Naive thymus-derived CD4-positive, alpha-beta T cell (primary cell): ENCODE results near the gene OXNAD1. TPM values are rescaled to one million over a fixed set of nuclear protein-coding genes. Genes with fewer than 3 reads are reported as not detected.
A peak's percentile ranks its signal among the peaks of the same experiment; 100 is the strongest.

ENCODE experiments used
- ATAC-seq: fragments of 150-1000 bp; cut with Tn5 transposase; 2 replicates; pipeline ENCODE4 v1.10.0; 2021; ENCODE audit warnings: mild to moderate bottlenecking, moderate library complexity
- CTCF ChIA-PET: fragments of 350-600 bp; sonication (Branson Sonifier 250); formaldehyde crosslinking; loops from one replicate; lab custom pipeline; 2021; ENCODE audit warnings: antibody characterized with exemption; lab: Charles Lee
- POLR2A ChIA-PET: fragments of 350-600 bp; sonication (Branson Sonifier 250); formaldehyde crosslinking; loops from one replicate; lab custom pipeline; 2021; ENCODE audit warnings: antibody characterized with exemption, inconsistent platforms; lab: Charles Lee
- DNase-seq, 9 donors: peaks; one replicate each; pipeline versions ENCODE4 v3.0.0 to v3.0.0-alpha.2; 2020 to 2022; ENCODE audit warnings: mixed read lengths in 1 of 9
- H3K27ac ChIP-seq: one replicate; pipeline ENCODE4 v1.7.0; 2013; ENCODE audit warnings: mild to moderate bottlenecking, low read depth, low read length, moderate library complexity
- H3K27me3 ChIP-seq, 2 donors: one replicate each; pipeline ENCODE4 v1.7.0; 2013; ENCODE audit warnings: low read length in 2 of 2, mild to moderate bottlenecking in 2 of 2, moderate library complexity in 2 of 2; ENCODE audit not compliant: control insufficient read depth in 2 of 2, insufficient read depth in 2 of 2
- H3K36me3 ChIP-seq, 3 experiments: 1 replicate in 2 of 3; 2 replicates in 1 of 3; pipeline ENCODE4 v1.7.0; 2013; ENCODE audit warnings: low read length in 3 of 3, mild to moderate bottlenecking in 3 of 3, moderate library complexity in 1 of 3; ENCODE audit not compliant: insufficient read depth in 3 of 3, control insufficient read depth in 2 of 3
- H3K4me1 ChIP-seq, 2 donors: one replicate each; pipeline ENCODE4 v1.7.0; 2013; ENCODE audit warnings: low read length in 2 of 2, mild to moderate bottlenecking in 2 of 2, moderate library complexity in 1 of 2; ENCODE audit not compliant: control insufficient read depth in 2 of 2, insufficient read depth in 2 of 2
- H3K4me3 ChIP-seq: 2 replicates; pipeline ENCODE4 v1.7.0; 2013; ENCODE audit warnings: mild to moderate bottlenecking, low read length
- H3K9me3 ChIP-seq, 3 experiments: 1 replicate in 2 of 3; 2 replicates in 1 of 3; pipeline ENCODE4 v1.7.0; 2013; ENCODE audit warnings: low read length in 3 of 3; ENCODE audit not compliant: control insufficient read depth in 2 of 3
- H3K27ac Mint-ChIP-seq, 9 donors: one replicate each; pipeline ENCODE4 v1.8.0; 2020 to 2022; ENCODE audit warnings: mixed read lengths in 9 of 9, mild to moderate bottlenecking in 8 of 9, moderate library complexity in 5 of 9, inconsistent platforms in 2 of 9
- H3K27me3 Mint-ChIP-seq, 5 donors: one replicate each; pipeline ENCODE4 v1.8.0; 2021 to 2022; ENCODE audit warnings: mixed read lengths in 5 of 5, mild to moderate bottlenecking in 1 of 5
- H3K36me3 Mint-ChIP-seq, 5 donors: one replicate each; pipeline ENCODE4 v1.8.0; 2020 to 2022; ENCODE audit warnings: mixed read lengths in 5 of 5, mild to moderate bottlenecking in 3 of 5, inconsistent platforms in 1 of 5
- H3K4me1 Mint-ChIP-seq, 7 donors: one replicate each; pipeline ENCODE4 v1.8.0; 2020 to 2022; ENCODE audit warnings: mixed read lengths in 7 of 7, mild to moderate bottlenecking in 3 of 7, inconsistent platforms in 1 of 7
- H3K4me3 Mint-ChIP-seq, 10 donors: one replicate each; pipeline ENCODE4 v1.8.0; 2020 to 2022; ENCODE audit warnings: mild to moderate bottlenecking in 10 of 10, mixed read lengths in 10 of 10, moderate library complexity in 6 of 10, inconsistent platforms in 2 of 10
- H3K9me3 Mint-ChIP-seq, 11 donors: one replicate each; pipeline ENCODE4 v1.8.0; 2020 to 2022; ENCODE audit warnings: mixed read lengths in 11 of 11, mild to moderate bottlenecking in 4 of 11, inconsistent platforms in 1 of 11, moderate library complexity in 1 of 11
- intact Hi-C, 2 donors: fragments of 100-400 bp; cut with micrococcal nuclease; formaldehyde crosslinking; loops; one replicate each; pipeline ENCODE4 v1.15.1; 2023
- polyA plus RNA-seq, 2 donors: library from polyadenylated mRNA; unstranded; fragments of 300-500 nt; fragmentation: Illumina TruSeq; gene quantifications; one replicate each; pipeline ENCODE4 v1.2.3, GENCODE V29; 2021
- total RNA-seq, 6 experiments: library from RNA in 5 of 6; stranded (reverse) in 5 of 6; gene quantifications; 1 replicate in 5 of 6; 2 replicates in 1 of 6; pipeline ENCODE4 v1.2.3 and lab custom pipeline; 2021 to 2026

Gene OXNAD1
- total and polyA plus RNA-seq, 7 experiments from 2014 or later, result 80.3 to 171 (median 134) TPM

DNA sequence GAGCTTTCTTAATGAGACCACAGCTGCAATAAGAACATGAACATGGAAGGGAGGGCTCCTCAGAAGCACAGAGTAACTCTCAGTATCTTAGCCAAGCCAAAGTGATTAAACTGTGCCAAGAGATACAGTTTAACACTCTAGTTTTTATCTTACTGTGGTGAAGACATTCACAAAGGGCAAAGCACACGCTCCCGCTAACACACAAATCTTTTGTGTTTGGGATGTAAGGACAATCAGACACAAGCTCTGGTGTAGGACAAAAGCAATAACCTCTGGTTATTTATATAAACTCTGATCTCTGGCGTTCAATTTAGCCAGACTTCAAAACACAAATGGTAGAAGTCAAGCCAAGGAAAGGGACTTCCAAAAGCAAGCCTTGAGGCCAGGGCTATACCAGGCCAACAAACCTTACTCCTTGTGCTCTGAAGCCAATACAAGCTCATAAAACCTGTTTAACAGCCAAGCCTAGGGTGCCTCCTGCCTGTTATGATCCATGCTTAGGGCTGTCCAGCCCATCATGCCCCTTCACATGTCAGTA lies 28.1 kb upstream of the OXNAD1 start:
- H3K27ac Mint-ChIP-seq, result no peak overlapping the region
- H3K9me3 ChIP-seq, result no peaks in the 10 kb centered on the region

DNA sequence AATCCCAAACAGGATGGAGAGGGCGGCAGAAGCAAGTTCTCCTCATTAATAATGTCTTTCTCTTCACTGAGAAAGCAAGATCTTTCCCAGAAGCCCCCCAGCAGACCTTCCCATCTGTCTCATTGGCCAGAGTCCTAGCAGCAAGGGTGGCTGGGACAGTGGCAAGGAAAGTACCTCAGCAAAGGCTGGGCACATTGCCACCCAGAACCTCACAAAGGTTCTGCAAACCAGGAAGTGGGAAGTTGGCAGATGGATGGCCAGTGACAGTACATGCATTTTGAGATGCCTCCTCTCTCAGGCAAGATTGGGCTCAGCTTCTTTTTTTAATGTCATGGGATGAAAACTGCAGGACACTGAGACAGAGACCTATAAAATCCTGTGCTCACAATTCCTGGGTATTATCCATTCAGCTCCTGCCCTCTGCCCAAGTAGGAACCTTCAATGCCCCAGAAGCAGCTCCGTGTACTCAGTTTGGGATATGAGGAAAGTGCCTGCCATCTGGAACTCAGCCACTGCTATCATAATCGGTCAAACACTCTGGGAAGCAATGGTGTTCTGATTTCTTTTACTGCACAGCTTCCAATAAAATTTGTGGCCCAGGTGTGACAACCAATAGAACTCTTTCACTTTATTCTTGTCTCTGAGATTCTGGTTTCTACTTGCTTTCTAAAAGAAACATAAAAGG lies 25.8 kb upstream of the OXNAD1 start:
- H3K27me3 ChIP-seq, result no peaks in the 10 kb centered on the region
- ATAC-seq (no peak), DNase-seq (no peak)
- H3K9me3 ChIP-seq, result no peaks in the 10 kb centered on the region
- CTCF ChIA-PET, result no interaction called here
- H3K36me3 Mint-ChIP-seq, result no peaks in the 10 kb centered on the region
- H3K4me1 Mint-ChIP-seq, result peaks cover 0 to 24% (median 0%) of the 10 kb centered on the region in 7 donors
- no peak overlapping the region for H3K27ac Mint-ChIP-seq
- H3K27ac ChIP-seq, result no peak overlapping the region
- no peaks in the 10 kb centered on the region for H3K36me3 ChIP-seq
- H3K4me1 ChIP-seq, result no peaks in the 10 kb centered on the region
- no peak overlapping the region for H3K4me3 ChIP-seq
- H3K9me3 Mint-ChIP-seq, result no peaks in the 10 kb centered on the region
- no peak overlapping the region for H3K4me3 Mint-ChIP-seq
- POLR2A ChIA-PET, result no interaction called here
- intact Hi-C loops, result no loop called here
- peaks cover 0 to 3% (median 0%) of the 10 kb centered on the region in 5 donors for H3K27me3 Mint-ChIP-seq

More for the DNA sequence above, 28.1 kb upstream of the OXNAD1 start:
- Histone ChIP-seq H3K4me1 (no peaks in the 10 kb centered on the region), H3K36me3 (no peaks in the 10 kb centered on the region), H3K4me3 (no peak overlapping the region), H3K27ac (no peak overlapping the region), H3K27me3 (no peaks in the 10 kb centered on the region)
- Mint-ChIP-seq H3K9me3 (peaks cover 0 to 3% (median 0%) of the 10 kb centered on the region in 11 donors), H3K36me3 (peaks cover 0 to 4% (median 0%) of the 10 kb centered on the region in 5 donors), H3K27me3 (peaks cover 0 to 5% (median 4%) of the 10 kb centered on the region in 5 donors), H3K4me3 (no peak overlapping the region), H3K4me1 (peaks cover 0 to 14% (median 0%) of the 10 kb centered on the region in 7 donors)
- intact Hi-C loops, result no loop called here
- ChIA-PET CTCF (interaction anchor here (0.7 kb wide), 1 partner anchor 1029 kb away, joined by 4 read pairs; no protein-coding TSS in a partner anchor), POLR2A (no interaction called here)
- no peak for ATAC-seq
- no peak for DNase-seq

DNA sequence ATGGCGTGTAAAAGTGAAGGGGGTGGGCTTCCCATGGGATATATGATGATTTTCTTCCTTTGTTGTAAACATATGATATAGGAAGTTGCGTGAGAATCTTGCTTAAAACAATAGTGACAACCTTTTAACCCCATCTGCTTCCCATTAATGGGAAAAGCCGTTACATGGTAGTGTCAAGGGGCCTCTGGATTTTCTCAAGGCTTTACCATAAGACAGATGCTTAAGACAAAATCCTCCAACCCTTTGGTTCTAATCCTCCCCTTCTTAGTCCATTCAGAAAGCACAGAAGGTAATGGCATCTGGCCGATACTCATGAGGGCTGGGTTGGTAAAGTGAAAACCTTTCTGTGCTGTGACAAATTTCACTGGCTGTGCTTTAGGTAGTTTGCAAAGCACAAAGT lies 25.2 kb upstream of the OXNAD1 start:
- DNase-seq (no peak), ATAC-seq (no peak)
- H3K27me3 Mint-ChIP-seq, result no peaks in the 10 kb centered on the region
- no peak overlapping the region for H3K4me3 Mint-ChIP-seq
- H3K27ac Mint-ChIP-seq, result no peak overlapping the region
- no peaks in the 10 kb centered on the region for H3K4me1 ChIP-seq
- CTCF ChIA-PET, result no interaction called here
- no peaks in the 10 kb centered on the region for H3K9me3 Mint-ChIP-seq
- no peaks in the 10 kb centered on the region for H3K27me3 ChIP-seq
- POLR2A ChIA-PET, result no interaction called here
- no peaks in the 10 kb centered on the region for H3K9me3 ChIP-seq
- no peaks in the 10 kb centered on the region for H3K36me3 Mint-ChIP-seq
- intact Hi-C loops, result no loop called here
- H3K4me1 Mint-ChIP-seq, result peaks cover 0 to 25% (median 0%) of the 10 kb centered on the region in 7 donors
- H3K36me3 ChIP-seq, result no peaks in the 10 kb centered on the region
- no peak overlapping the region for H3K27ac ChIP-seq
- H3K4me3 ChIP-seq, result no peak overlapping the region

DNA sequence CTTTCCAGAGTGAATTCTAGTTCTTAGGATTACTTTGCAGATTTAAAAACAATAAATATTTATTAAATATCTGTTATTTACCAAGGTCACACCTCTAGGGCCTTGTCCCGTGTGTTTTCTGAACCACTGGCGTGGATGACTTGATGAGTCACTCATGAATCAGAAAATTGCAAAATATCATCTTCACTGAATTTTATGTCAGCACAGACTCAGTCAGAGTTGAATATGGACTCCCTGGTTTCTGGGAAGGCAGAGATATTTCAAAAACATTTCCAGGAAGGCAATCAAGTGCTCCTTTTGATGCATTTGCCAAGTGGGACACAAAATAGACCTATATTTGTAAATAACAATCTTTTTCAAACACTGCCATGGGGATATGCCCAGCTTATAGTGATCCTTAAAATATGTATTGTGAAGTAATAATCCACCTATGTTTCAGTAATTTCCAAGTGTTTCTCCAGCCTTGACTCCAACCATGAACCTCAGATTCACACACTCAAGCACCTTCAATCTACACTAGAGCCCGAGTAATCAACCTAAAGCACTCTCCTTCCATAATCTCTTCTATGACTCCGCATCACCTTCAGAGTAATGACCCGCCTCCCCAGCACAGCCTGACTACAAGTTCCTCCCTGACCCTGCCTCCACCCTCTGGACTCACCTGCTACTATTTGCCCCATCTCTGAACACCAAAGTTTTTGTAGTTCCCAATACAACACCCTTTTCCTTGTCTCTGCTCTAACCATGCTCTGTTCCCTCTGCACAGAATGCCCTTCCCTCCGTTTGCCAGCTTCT lies 24.6 kb upstream of the OXNAD1 start:
- CTCF ChIA-PET, result no interaction called here
- Histone ChIP-seq H3K4me1 (no peaks in the 10 kb centered on the region), H3K27me3 (no peaks in the 10 kb centered on the region), H3K4me3 (no peak overlapping the region), H3K36me3 (no peaks in the 10 kb centered on the region), H3K27ac (no peak overlapping the region), H3K9me3 (no peaks in the 10 kb centered on the region)
- Mint-ChIP-seq H3K9me3 (no peaks in the 10 kb centered on the region), H3K36me3 (no peaks in the 10 kb centered on the region), H3K27me3 (no peaks in the 10 kb centered on the region), H3K4me3 (no peak overlapping the region), H3K27ac (peak overlapping the region in 1 of 9 donors; percentile 28), H3K4me1 (peaks cover 0 to 29% (median 0%) of the 10 kb centered on the region in 7 donors)
- intact Hi-C loops, result no loop called here
- ATAC-seq (no peak), DNase-seq (no peak)
- POLR2A ChIA-PET, result no interaction called here

DNA sequence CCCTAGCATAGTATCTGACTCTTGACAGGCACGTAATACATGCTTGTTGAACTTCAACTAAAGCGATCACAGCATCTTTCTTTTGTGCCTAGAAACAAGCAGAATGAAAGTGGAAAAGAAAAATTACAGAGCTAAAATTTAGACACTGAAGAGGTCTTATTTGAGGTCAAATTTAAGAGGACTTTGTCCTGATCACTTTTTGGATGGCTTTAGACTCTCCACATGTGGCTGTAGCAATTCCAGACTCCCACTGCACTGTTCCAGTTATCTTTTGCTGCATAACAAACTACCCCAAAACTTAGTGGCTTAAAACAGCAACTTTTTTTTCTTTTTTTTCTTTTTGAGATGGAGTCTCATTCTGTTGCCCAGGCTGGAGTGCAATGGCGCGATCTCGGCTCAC lies 23.8 kb upstream of the OXNAD1 start:
- DNase-seq (no peak), ATAC-seq (no peak)
- H3K4me1 Mint-ChIP-seq, result peaks cover 0 to 35% (median 0%) of the 10 kb centered on the region in 7 donors
- H3K4me1 ChIP-seq, result no peaks in the 10 kb centered on the region
- no peaks in the 10 kb centered on the region for H3K36me3 Mint-ChIP-seq
- CTCF ChIA-PET, result no interaction called here
- H3K9me3 ChIP-seq, result no peaks in the 10 kb centered on the region
- H3K27me3 Mint-ChIP-seq, result no peaks in the 10 kb centered on the region
- H3K27me3 ChIP-seq, result no peaks in the 10 kb centered on the region
- no peaks in the 10 kb centered on the region for H3K36me3 ChIP-seq
- H3K27ac Mint-ChIP-seq, result no peak overlapping the region
- no peak overlapping the region for H3K4me3 Mint-ChIP-seq
- POLR2A ChIA-PET, result no interaction called here
- no peaks in the 10 kb centered on the region for H3K9me3 Mint-ChIP-seq
- intact Hi-C loops, result no loop called here
- no peak overlapping the region for H3K4me3 ChIP-seq
- H3K27ac ChIP-seq, result no peak overlapping the region

DNA sequence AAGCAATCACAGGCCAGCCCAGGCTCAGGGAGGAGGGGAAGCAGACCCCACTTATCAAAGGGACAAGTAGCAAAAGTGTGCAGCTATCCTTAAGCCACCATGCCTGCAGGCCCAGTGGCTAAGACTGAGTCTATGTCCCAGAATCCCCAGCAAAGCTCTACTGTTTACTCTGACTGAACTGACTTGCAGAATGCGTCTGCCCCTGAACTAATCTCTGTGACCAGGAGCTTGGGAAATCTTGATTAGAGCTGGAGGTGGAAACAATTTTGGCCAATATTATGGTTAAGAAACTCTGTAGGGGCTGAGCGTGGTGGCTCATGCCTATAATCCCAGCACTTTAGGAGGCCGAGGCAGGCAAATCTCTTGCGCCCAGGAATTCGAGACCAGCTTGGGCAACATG lies 22.8 kb upstream of the OXNAD1 start:
- H3K9me3 ChIP-seq, result no peaks in the 10 kb centered on the region
- no peaks in the 10 kb centered on the region for H3K36me3 Mint-ChIP-seq
- no peak overlapping the region for H3K27ac Mint-ChIP-seq
- CTCF ChIA-PET, result no interaction called here
- H3K27ac ChIP-seq, result no peak overlapping the region
- no peak for ATAC-seq
- intact Hi-C loops, result no loop called here
- no peak overlapping the region for H3K4me3 ChIP-seq
- H3K27me3 ChIP-seq, result no peaks in the 10 kb centered on the region
- no peaks in the 10 kb centered on the region for H3K4me1 ChIP-seq
- H3K4me1 Mint-ChIP-seq, result peaks cover 0 to 37% (median 6%) of the 10 kb centered on the region in 7 donors
- no peaks in the 10 kb centered on the region for H3K9me3 Mint-ChIP-seq
- H3K4me3 Mint-ChIP-seq, result no peak overlapping the region
- POLR2A ChIA-PET, result no interaction called here
- H3K36me3 ChIP-seq, result no peaks in the 10 kb centered on the region
- H3K27me3 Mint-ChIP-seq, result no peaks in the 10 kb centered on the region
- no peak for DNase-seq
